Measurements from ENCODE around the gene PACS1. TPM values are rescaled to one million over a fixed set of nuclear protein-coding genes. Genes with fewer than 3 reads are reported as not detected.

PACS1 gene
- total RNA-seq, 1 donor from 2014 or later, result 26.6 TPM

DNA sequence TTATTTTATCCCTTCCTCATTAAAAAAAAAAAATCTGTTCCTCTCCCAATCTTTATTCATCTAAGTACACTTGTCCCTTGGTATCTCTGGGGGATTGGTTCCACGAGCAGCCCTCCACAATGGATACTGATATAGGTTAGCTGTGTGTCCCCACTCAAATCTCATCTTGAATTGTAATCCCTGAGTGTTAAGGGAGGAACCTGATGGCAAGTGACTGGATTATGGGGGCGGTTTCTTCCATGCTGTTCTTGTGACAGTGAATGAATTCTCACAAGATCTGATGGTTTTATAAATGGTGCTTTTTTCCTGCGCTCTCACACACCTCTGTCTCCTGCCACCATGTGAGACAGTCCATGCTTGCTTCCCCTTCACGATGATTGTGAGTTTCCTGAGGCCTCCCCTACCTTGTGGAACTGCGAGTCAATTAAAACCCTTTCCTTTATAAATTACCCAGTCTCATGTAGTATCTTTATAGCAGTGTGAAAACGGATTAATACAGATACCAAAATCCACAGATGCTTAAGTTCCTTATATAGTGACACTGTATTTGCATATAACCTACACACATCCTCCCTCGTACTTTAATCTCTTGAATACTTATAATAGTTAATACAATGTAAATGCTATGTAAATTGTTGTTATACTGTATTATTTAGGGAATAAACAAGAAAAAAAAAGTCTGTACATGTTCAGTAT lies 62.0 kb downstream of the PACS1 start:
- DNase-seq (ENCODE audit: low read depth), result no peak

- peak; percentile 51 for DNase-seq (ENCODE audit: low read depth)
These were observed 63.2 kb downstream of the PACS1 start for GRCh38 chr11:66133216-66133775.

GRCh38 chr11:66136752-66137123 lies 66.7 kb downstream of the PACS1 start:
- DNase-seq (ENCODE audit: low read depth), result no peak

GRCh38 chr11:66139817-66140404 lies 69.8 kb downstream of the PACS1 start:
- no peak for DNase-seq (ENCODE audit: low read depth)

GRCh38 chr11:66142370-66143263 lies 72.5 kb downstream of the PACS1 start:
- DNase-seq (ENCODE audit: low read depth), result no peak

GRCh38 chr11:66143264-66143566 lies 73.1 kb downstream of the PACS1 start:
- no peak for DNase-seq (ENCODE audit: low read depth)

DNA sequence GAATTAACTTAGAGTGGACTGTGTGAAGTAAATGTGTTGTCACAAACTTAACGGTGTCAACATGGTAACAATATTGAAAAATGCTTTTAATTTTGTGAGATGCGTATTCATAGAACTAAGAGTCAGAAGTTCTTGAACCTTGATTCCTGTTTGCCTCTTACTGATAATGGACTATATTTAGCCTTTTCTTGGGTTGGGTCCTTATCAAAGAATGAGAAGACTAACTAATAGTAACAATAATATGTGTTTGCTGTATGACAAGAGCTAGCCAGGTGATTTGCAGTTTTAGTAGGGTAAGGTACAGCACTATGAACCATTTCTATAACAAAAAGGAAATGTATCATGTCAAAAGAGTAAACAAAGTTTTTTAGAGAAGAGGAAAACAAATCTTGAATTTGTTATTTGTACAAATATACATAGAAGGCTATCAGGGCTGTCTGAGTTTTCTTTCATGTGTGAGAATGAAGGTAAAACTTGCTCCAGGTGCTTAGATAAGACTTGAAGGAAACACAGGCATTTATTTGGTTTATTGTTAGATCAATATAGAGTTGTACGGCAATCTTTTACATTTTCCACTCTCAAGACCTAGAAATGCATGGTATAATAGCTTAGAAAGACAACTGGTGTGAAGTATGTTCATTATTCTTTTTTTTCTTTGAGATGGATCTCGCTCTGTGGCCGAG lies 74.1 kb downstream of the PACS1 start:
- DNase-seq (ENCODE audit: low read depth), result no peak

DNA sequence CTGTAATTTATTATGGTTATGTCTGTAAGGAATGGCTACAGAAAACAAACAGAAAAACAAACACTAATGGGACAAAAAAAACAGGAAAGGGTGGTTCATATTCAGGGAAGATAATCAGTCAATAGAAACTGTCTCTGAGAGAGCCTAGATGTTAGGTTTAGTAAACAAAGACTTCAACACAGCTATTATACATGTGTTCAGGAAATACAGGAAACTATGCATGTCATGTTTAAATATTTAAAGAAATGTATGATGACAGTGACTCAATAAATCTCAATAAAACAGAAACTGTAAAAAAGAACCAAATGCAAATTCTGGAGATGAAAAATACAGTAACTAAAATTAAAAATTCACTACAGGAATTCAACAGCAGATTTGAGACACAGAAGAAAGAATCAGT lies 76.0 kb downstream of the PACS1 start:
- no peak for DNase-seq (ENCODE audit: low read depth)

GRCh38 chr11:66146940-66147339 lies 76.9 kb downstream of the PACS1 start:
- DNase-seq (ENCODE audit: low read depth), result no peak

- DNase-seq (ENCODE audit: low read depth), result no peak
These were observed 80.1 kb downstream of the PACS1 start for GRCh38 chr11:66150140-66150539.

DNA sequence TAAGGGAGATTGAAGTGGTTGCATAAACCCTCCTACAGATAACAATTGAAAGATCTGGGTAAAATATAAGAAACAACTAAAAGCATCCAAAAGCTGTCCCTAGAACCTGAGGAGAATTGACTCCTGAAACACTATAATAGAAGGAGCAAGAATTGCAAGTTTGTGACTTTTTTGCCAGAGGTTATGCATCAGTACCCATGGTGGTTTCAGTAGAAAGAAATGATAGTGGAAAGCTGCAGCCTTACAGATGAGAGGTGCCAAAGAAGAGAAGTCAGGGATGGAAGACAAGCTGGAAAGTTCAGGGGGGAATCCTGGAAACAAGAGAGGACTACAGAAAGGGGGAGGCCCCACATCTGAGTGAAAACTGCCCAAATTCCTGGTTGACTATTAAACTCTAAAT lies 80.7 kb downstream of the PACS1 start:
- no peak for DNase-seq (ENCODE audit: low read depth)

GRCh38 chr11:66151273-66151672 lies 81.2 kb downstream of the PACS1 start:
- DNase-seq (ENCODE audit: low read depth), result no peak

- DNase-seq (ENCODE audit: low read depth), result no peak
These were observed 84.0 kb downstream of the PACS1 start for GRCh38 chr11:66154109-66154508.

GRCh38 chr11:66155387-66156073 lies 85.5 kb downstream of the PACS1 start:
- DNase-seq (ENCODE audit: low read depth), result no peak

DNA sequence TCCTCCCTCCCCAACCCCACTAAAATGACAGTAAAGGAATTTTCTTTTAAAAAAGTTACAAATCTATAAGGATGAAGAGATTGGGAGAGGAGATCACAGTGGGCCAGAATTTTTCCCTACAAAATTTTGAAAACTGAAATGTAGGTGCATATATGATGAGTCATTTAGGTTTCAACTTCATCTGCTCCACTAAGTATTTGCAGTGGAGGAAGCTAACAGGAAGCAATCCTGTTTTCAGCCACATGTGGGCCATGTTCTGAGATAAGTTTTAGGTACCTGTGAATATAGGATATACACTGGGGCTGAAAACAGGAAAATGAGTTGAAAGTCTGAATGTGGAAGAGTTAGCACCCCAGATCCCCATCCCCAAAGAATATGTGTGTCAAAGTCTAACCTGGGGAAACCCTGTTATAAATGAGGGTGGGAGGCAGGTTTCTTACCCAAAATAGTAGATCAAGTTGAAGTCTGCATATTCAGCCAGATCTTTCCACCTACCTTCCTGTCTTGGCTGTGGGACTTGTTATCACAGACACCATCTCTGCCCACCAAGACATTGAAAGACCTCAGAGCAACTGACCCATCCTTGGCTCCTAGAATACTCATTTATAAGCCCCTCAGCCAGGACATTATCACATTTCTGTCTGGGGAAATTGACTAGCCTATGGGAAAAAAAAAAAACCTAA lies 87.3 kb downstream of the PACS1 start:
- DNase-seq (ENCODE audit: low read depth), result no peak

DNA sequence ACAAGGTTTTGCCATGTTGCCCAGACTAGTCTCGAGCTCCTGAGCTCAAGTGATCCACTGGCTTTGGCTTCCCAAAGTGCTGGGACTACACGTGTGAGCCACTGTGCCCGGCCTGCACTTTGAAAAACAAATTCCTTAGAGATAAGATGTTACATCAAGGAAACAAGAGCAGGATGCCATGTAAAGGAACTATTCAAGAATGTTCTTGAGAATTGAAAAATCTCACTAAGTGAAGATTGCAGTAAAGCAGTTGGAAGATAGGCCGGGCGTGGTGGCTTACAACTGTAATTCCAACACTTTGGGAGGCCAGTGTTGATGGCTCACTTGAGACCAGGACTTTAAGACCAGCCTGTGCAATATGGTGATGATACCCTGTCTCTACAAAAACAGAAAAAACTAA lies 88.1 kb downstream of the PACS1 start:
- no peak for DNase-seq (ENCODE audit: low read depth)

DNA sequence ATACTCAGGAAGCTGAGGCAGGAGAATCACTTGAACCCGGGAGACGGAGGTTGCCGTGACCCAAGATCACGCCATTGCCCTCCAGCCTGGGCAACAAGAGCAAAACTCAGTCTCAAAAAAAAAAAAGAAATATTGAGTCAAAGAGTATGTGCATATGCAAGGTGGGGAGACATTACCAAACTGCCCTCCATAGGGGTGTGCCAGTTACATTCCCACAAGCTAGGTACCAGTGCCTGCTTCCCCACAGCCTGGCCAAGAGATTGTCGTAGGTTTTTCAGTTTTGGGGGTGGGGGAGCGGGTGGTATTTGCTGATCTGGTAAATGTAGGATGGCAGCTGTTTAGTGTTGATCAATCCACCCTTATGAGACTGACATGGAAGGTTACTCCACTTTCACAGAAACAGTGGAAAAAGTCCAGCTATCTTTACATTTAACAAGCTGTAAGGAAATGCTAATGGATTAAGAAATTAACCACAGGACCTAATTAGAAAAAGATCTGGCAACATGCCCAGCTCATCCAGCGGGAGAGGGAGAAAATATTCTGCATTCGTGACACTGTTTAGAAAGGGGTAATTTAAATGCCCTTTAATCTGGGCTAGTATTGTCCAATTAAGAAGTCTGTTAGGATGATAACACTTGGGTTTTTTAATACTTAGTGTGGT lies 89.4 kb downstream of the PACS1 start:
- DNase-seq (ENCODE audit: low read depth), result no peak

DNA sequence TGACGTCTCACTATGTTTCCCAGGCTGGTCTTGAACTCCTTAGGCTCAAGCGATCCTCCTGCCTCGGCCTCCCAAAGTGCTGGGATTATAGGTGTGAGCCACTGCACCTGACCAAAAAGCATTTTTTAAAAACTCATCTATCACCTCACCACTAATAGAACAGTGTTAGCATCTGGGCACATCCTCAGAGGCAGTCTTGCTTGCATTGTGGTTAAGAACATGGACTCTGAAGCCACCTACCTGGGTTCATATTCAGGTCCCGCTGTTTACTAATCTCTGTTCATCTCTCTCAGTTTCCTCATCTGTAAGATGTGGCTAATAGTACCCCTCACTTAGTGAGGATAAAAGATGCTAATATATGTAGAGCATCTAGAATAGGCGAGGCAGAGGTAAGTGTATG lies 90.6 kb downstream of the PACS1 start:
- DNase-seq (ENCODE audit: low read depth), result no peak

DNA sequence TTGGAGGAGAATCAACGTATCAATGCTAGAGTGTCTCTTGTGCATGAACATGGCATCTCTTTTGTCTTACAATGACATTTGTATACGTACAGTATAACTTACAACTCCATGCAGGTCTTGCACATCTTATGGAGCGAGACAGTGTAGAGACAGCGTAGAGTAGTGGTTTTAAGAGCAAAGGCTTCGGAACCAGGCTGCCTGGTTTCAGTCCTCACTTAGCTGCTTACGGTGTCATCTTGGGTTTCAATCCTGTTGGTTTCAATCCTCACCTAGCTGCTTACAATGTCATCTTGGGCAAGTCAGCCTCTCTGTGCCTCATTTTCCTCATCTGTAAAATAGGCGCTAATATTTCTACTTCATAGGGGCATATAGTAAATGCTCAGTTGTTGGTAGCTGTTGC lies 98.2 kb downstream of the PACS1 start:
- DNase-seq (ENCODE audit: low read depth), result no peak

DNA sequence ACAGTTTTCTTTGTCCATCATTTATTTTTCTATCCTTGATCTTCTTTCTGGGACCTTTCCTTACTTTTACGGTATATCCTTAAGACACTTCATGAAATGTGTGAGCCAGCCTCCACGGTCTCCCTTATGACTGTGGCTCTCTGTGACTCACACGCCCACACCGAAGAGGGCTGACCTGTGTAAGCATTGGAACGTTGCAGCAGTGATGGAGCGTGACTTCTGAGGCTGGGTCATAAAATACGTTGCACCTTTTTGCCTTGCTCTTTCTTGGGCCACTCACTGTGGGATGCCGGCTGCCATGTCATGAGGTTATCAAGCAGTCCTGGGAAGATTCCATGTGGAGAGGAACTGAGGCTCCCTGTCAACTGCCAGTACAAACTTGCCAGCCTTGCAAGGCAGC lies 102.1 kb downstream of the PACS1 start:
- no peak for DNase-seq (ENCODE audit: low read depth)
